Mesendoderm (in vitro differentiated cells): ENCODE results near the gene SERTAD1.
"Not testable (repeated sequence)": the region's sequence is repeated elsewhere in the genome, so short reads cannot be mapped to it uniquely, and the experiment has no call there.

Experiments
- DNase-seq: peaks from one replicate; pipeline ENCODE4 v3.0.0; 2013
- H2AK5ac ChIP-seq: 2 replicates; pipeline ENCODE4 v1.6.1; 2013; ENCODE audit warnings: low read length, inconsistent platforms
- H2BK120ac ChIP-seq: 2 replicates; pipeline ENCODE4 v1.6.1; 2013; ENCODE audit warnings: low read depth, mild to moderate bottlenecking, low read length, moderate library complexity, mixed read lengths
- H2BK15ac ChIP-seq: replicated peaks from 2 replicates; pipeline ENCODE4 v1.6.1; 2013; ENCODE audit warnings: low read depth, mild to moderate bottlenecking, moderate library complexity
- H2BK5ac ChIP-seq: 2 replicates; pipeline ENCODE4 v1.6.1; 2013; ENCODE audit warnings: low read length, inconsistent platforms
- H3K18ac ChIP-seq: 2 replicates; pipeline ENCODE4 v1.6.1; 2013; ENCODE audit warnings: mild to moderate bottlenecking, low read length, mixed read lengths
- H3K23ac ChIP-seq: one replicate; pipeline ENCODE4 v1.6.1; 2013; ENCODE audit warnings: low read length
- H3K27ac ChIP-seq: 2 replicates; pipeline ENCODE4 v1.5.1; 2013; ENCODE audit warnings: low read depth, mild to moderate bottlenecking, inconsistent platforms, low read length, moderate library complexity
- H3K27me3 ChIP-seq: 2 replicates; pipeline ENCODE4 v1.6.1; 2013; ENCODE audit warnings: low read length, control low read depth, mild to moderate bottlenecking, inconsistent platforms; ENCODE audit not compliant: insufficient read depth, poor library complexity
- H3K36me3 ChIP-seq: 2 replicates; pipeline ENCODE4 v1.6.1; 2013; ENCODE audit warnings: low read length, inconsistent platforms; ENCODE audit not compliant: control insufficient read depth, insufficient read depth
- H3K4ac ChIP-seq: one replicate; pipeline ENCODE4 v1.6.1; 2013; ENCODE audit warnings: low read depth, mild to moderate bottlenecking, low read length, moderate library complexity
- H3K4me1 ChIP-seq: 2 replicates; pipeline ENCODE4 v1.6.1; 2013; ENCODE audit warnings: low read depth, low read length, inconsistent platforms; ENCODE audit not compliant: control insufficient read depth
- H3K4me2 ChIP-seq: 2 replicates; pipeline ENCODE4 v1.6.1; 2013; ENCODE audit warnings: low read length
- H3K4me3 ChIP-seq: 2 replicates; pipeline ENCODE4 v1.5.1; 2013; ENCODE audit warnings: mild to moderate bottlenecking, low read length
- H3K56ac ChIP-seq: one replicate; pipeline ENCODE4 v1.6.1; 2013; ENCODE audit warnings: low read length
- H3K79me1 ChIP-seq: 2 replicates; pipeline ENCODE4 v1.6.1; 2013; ENCODE audit warnings: low read length, inconsistent platforms
- H3K79me2 ChIP-seq: 2 replicates; pipeline ENCODE4 v1.6.1; 2013; ENCODE audit warnings: mild to moderate bottlenecking, low read length; ENCODE audit not compliant: control insufficient read depth, insufficient read depth
- H3K9ac ChIP-seq: 2 replicates; pipeline ENCODE4 v1.6.1; 2013; ENCODE audit warnings: low read length, inconsistent platforms
- H4K5ac ChIP-seq: one replicate; pipeline ENCODE4 v1.6.1; 2013; ENCODE audit warnings: low read length
- H4K8ac ChIP-seq: one replicate; pipeline ENCODE4 v1.6.1; 2013; ENCODE audit warnings: low read depth, mild to moderate bottlenecking, control low read depth, low read length, moderate library complexity
- WGBS: extraction: QIAGEN DNeasy Blood & Tissue Kit; methylation state at CpG from one replicate; pipeline ENCODE4 v1.1.7; 2013; ENCODE audit warnings: low lambda C conversion rate, missing lambda C conversion rate; ENCODE audit not compliant: insufficient coverage; ENCODE audit errors: extremely low coverage; 5-methylcytosine and 5-hydroxymethylcytosine counted together

Gene SERTAD1

GRCh38 chr19:40453943-40454342, 28.2 kb upstream of the SERTAD1 start:
- not testable (repeated sequence) for H3K79me1 ChIP-seq, H2BK15ac ChIP-seq, H3K79me2 ChIP-seq, H3K4ac ChIP-seq, H3K4me1 ChIP-seq, H3K4me3 ChIP-seq, H3K18ac ChIP-seq, H3K9ac ChIP-seq, H4K5ac ChIP-seq, H3K4me2 ChIP-seq, H3K27me3 ChIP-seq, H2BK120ac ChIP-seq, DNase-seq, H2BK5ac ChIP-seq, H3K23ac ChIP-seq, H3K27ac ChIP-seq, H3K56ac ChIP-seq, H3K36me3 ChIP-seq, H2AK5ac ChIP-seq, H4K8ac ChIP-seq
- no CpG with 5 or more reads among the region's 6 CpGs for WGBS

GRCh38 chr19:40453151-40453735, 27.5 kb upstream of the SERTAD1 start:
- Histone ChIP-seq H3K4me1 (no peaks in the 10 kb centered on the region), H2BK5ac (no peak overlapping the region), H3K4me2 (no peak overlapping the region), H2BK120ac (no peak overlapping the region), H3K27me3 (no peaks in the 10 kb centered on the region), H3K56ac (no peak overlapping the region), H3K4me3 (no peak overlapping the region), H3K9ac (no peak overlapping the region), H3K4ac (no peak overlapping the region), H3K79me1 (no peaks in the 10 kb centered on the region), H4K8ac (no peak overlapping the region), H4K5ac (no peak overlapping the region), H3K18ac (no peak overlapping the region), H2AK5ac (no peak overlapping the region), H3K23ac (no peak overlapping the region), H2BK15ac (no peak overlapping the region), H3K36me3 (no peaks in the 10 kb centered on the region), H3K79me2 (no peaks in the 10 kb centered on the region), H3K27ac (no peak overlapping the region)
- no peak for DNase-seq
- no CpG with 5 or more reads among the region's 5 CpGs for WGBS

- Histone ChIP-seq H3K79me2 (no peaks in the 10 kb centered on the region), H2BK5ac (no peak overlapping the region), H3K18ac (no peak overlapping the region), H3K4me2 (no peak overlapping the region), H3K9ac (no peak overlapping the region), H2BK120ac (no peak overlapping the region), H4K5ac (no peak overlapping the region), H2AK5ac (no peak overlapping the region), H3K27me3 (no peaks in the 10 kb centered on the region), H3K27ac (no peak overlapping the region), H3K4ac (no peak overlapping the region), H4K8ac (no peak overlapping the region), H3K56ac (no peak overlapping the region), H3K4me1 (no peaks in the 10 kb centered on the region), H3K36me3 (no peaks in the 10 kb centered on the region), H3K4me3 (no peak overlapping the region), H3K79me1 (no peaks in the 10 kb centered on the region), H3K23ac (no peak overlapping the region), H2BK15ac (no peak overlapping the region)
- no peak for DNase-seq
- WGBS = no CpG with 5 or more reads among the region's 5 CpGs
Measured at GRCh38 chr19:40452016-40452415, 26.2 kb upstream of the SERTAD1 start.

- no peak for DNase-seq
- no peak overlapping the region for H4K5ac ChIP-seq
- no peak overlapping the region for H3K18ac ChIP-seq
- H3K23ac ChIP-seq = no peak overlapping the region
- H3K27me3 ChIP-seq = no peaks in the 10 kb centered on the region
- H3K56ac ChIP-seq = no peak overlapping the region
- no peak overlapping the region for H3K4me2 ChIP-seq
- H3K79me1 ChIP-seq = no peaks in the 10 kb centered on the region
- no CpG with 5 or more reads among the region's 4 CpGs for WGBS
- H3K36me3 ChIP-seq = no peaks in the 10 kb centered on the region
- H2AK5ac ChIP-seq = no peak overlapping the region
- no peak overlapping the region for H3K4me3 ChIP-seq
- no peak overlapping the region for H2BK120ac ChIP-seq
- no peaks in the 10 kb centered on the region for H3K4me1 ChIP-seq
- H2BK5ac ChIP-seq = no peak overlapping the region
- no peak overlapping the region for H3K9ac ChIP-seq
- no peak overlapping the region for H4K8ac ChIP-seq
- no peak overlapping the region for H3K4ac ChIP-seq
- no peaks in the 10 kb centered on the region for H3K79me2 ChIP-seq
- H2BK15ac ChIP-seq = no peak overlapping the region
- no peak overlapping the region for H3K27ac ChIP-seq
Measured at GRCh38 chr19:40450664-40451063, 24.9 kb upstream of the SERTAD1 start.

GRCh38 chr19:40449506-40449905, 23.7 kb upstream of the SERTAD1 start:
- Histone ChIP-seq H3K4me2 (no peak overlapping the region), H3K27me3 (no peaks in the 10 kb centered on the region), H3K36me3 (no peaks in the 10 kb centered on the region), H3K4ac (no peak overlapping the region), H3K4me1 (no peaks in the 10 kb centered on the region), H4K5ac (no peak overlapping the region), H3K9ac (no peak overlapping the region), H3K79me1 (no peaks in the 10 kb centered on the region), H3K23ac (no peak overlapping the region), H3K56ac (no peak overlapping the region), H3K27ac (no peak overlapping the region), H3K79me2 (no peaks in the 10 kb centered on the region), H2BK120ac (no peak overlapping the region), H3K4me3 (no peak overlapping the region), H2BK5ac (no peak overlapping the region), H2AK5ac (no peak overlapping the region), H4K8ac (no peak overlapping the region), H3K18ac (no peak overlapping the region), H2BK15ac (no peak overlapping the region)
- no CpG with 5 or more reads among the region's 4 CpGs for WGBS
- DNase-seq = no peak

GRCh38 chr19:40446263-40446784, 20.5 kb upstream of the SERTAD1 start:
- Histone ChIP-seq H2AK5ac (no peak overlapping the region), H3K9ac (no peak overlapping the region), H2BK5ac (no peak overlapping the region), H4K5ac (no peak overlapping the region), H3K27ac (no peak overlapping the region), H3K4me2 (no peak overlapping the region), H3K36me3 (peaks cover under 1% of the 10 kb centered on the region), H3K56ac (peak overlapping the region; percentile 34), H3K4me3 (no peak overlapping the region), H3K27me3 (no peaks in the 10 kb centered on the region), H3K79me1 (peaks cover 7% of the 10 kb centered on the region), H3K4ac (no peak overlapping the region), H3K23ac (no peak overlapping the region), H3K79me2 (peaks cover 21% of the 10 kb centered on the region), H4K8ac (no peak overlapping the region), H3K4me1 (no peaks in the 10 kb centered on the region), H2BK15ac (no peak overlapping the region), H3K18ac (no peak overlapping the region), H2BK120ac (no peak overlapping the region)
- WGBS = no CpG with 5 or more reads among the region's 8 CpGs
- no peak for DNase-seq
